Lung (tissue), 4 donors: Measurements from ENCODE around the gene HSP90B1. TPM values are rescaled to one million over a fixed set of nuclear protein-coding genes. Genes with fewer than 3 reads are reported as not detected.

Experiments
- polyA plus RNA-seq, 2 donors: library from polyadenylated mRNA; stranded (reverse); fragments of 200-250 nt; gene quantifications; one replicate each; pipeline ENCODE4 v1.2.1, GENCODE V29; 2013
- total RNA-seq, 2 donors: library from RNA; depleted of rRNA in 1 of 2; stranded (reverse); fragments of >200 nt in 1 of 2; gene quantifications; one replicate each; pipeline ENCODE4 v1.2.1, GENCODE V29; 2014 to 2021
- donor health status: Bipolar disorder and iron deficiency.
- donor health status: healthy.
- donor health status: DM: yes; HTN: yes; CAD: no.

The HSP90B1 gene
- total and polyA plus RNA-seq, 4 donors: 390 to 781 (median 628) TPM

Other genes starting within 250 kb of the HSP90B1 start
- gene NT5DC3, start 89.2 kb upstream of the HSP90B1 start, total RNA-seq: 10 to 100 TPM in 1 of 2 donors, 1 to 10 TPM in 1; 5.5 to 12.3 TPM
- 1 to 10 TPM in 1 of 2 donors, under 1 TPM in 1; 0.93 to 1.7 TPM for gene NT5DC3, start 89.2 kb upstream of the HSP90B1 start, polyA plus RNA-seq
- 10 to 100 TPM; 16.9 to 41.0 TPM for gene TDG, start 35.5 kb downstream of the HSP90B1 start, total RNA-seq
- gene TDG, start 35.5 kb downstream of the HSP90B1 start, polyA plus RNA-seq: 10 to 100 TPM; 10.6 to 15.6 TPM
- 10 to 100 TPM in 1 of 2 donors, 1 to 10 TPM in 1; 7.3 to 36.5 TPM for gene GLT8D2, start 119.8 kb downstream of the HSP90B1 start, total RNA-seq
- gene GLT8D2, start 119.8 kb downstream of the HSP90B1 start, polyA plus RNA-seq: 1 to 10 TPM; 1.6 to 4.9 TPM
- 10 to 100 TPM; 14.4 to 30.5 TPM for gene HCFC2, start 134.1 kb downstream of the HSP90B1 start, total RNA-seq
- 1 to 10 TPM; 5.8 to 7.1 TPM for gene HCFC2, start 134.1 kb downstream of the HSP90B1 start, polyA plus RNA-seq
- gene NFYB, start 207.8 kb downstream of the HSP90B1 start, total RNA-seq: 10 to 100 TPM; 24.0 to 25.0 TPM
- gene NFYB, start 207.8 kb downstream of the HSP90B1 start, polyA plus RNA-seq: 10 to 100 TPM; 15.5 to 33.0 TPM